ENCODE data around the gene ZNF326. TPM values are rescaled to one million over a fixed set of nuclear protein-coding genes. Genes with fewer than 3 reads are reported as not detected.
"Not testable (repeated sequence)": the region's sequence is repeated elsewhere in the genome, so short reads cannot be mapped to it uniquely, and the experiment has no call there.

ZNF326 gene
- total RNA-seq, 1 experiment from 2014 or later = 6.6 TPM

DNA sequence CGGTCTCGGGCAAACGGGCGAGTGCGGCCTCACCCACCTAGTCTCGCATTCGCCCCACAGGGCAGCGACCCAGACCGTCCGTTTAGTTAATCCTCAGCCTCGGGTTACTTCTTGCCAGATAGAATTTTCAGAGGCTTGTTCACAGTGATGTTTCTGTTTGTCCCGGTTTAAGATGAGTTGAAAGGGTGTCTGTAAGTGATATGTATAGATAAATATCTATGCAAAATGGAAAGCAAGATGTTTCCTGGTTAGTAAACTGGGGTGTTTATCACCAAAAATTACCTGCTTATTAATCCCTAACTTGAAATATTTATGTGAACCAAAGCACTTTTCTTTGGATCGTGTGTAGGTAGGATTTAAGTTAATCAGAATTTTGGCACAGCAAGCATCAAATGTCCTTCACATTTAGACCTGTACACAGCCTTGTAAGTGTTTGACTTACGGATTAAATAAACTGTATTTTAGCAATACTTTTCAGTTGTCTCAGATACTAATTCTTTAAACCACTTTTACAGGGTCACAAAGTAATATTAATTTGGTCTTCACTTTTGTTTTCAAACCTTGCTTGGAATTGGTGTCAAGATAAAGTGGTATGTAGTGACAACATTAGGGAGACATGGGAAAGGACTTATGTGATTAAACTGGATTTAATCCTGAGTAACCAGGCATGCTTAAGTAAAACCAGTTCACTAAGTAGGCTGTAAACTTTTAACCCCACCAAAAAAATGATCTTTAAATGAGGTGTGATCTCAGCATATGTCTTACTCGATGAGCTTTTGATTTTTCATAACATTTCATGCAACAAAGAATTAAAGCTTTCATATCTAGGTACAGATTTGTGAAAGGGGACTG, 914 bp downstream of the ZNF326 start:
- DNase-seq (ENCODE audit: extremely low read depth, low read depth) = no peak

DNA sequence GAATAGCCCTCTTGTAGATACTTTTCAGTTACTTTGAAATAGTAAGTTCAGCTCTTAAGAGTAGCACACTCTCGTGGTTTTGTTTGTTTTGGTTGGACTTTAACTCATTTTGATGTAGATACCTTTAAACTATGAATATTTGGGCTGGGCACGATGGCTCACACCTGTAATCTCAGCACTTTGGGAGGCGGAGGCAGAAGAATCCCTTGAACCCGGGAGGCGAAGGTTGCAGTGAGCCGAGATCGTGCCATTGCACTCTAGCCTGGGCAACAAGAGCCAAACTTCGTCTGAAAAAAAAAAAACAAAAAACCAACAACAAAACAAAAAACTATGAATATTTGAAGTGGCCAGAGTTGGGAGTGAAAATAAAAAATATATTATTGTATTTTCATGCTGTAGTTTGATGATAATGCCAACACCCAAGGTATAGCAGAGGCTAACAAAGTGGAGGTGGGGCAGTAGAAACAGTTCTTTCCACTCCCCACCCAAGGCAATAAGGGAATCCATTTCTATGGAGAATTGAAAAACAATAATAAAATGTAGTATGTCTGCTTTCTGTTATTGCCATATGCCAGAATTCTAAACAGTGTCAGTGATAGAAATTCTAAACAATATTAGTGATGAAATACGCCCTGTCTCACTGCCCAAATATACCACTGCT, 1.7 kb downstream of the ZNF326 start:
- no peak for DNase-seq (ENCODE audit: extremely low read depth, low read depth)

DNA sequence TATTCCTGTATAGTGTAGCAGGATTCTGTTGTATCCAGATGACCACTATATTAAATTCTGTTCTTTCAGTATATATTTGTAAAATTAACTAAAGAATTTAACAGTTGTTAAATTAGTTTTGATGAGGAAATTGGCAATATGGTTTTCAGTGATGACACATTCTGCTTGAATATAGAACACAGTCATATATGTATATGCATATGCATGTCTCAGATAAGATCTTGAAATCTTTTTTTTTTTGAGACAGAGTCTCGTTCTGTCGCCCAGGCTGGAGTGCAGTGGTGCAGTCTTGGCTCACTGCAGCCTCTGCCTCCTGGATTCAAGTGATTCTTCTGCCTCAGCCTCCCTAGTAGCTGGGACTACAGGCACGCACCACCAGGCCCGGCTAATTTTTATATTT, 2.2 kb downstream of the ZNF326 start:
- not testable (repeated sequence) for DNase-seq (ENCODE audit: extremely low read depth, low read depth)

DNA sequence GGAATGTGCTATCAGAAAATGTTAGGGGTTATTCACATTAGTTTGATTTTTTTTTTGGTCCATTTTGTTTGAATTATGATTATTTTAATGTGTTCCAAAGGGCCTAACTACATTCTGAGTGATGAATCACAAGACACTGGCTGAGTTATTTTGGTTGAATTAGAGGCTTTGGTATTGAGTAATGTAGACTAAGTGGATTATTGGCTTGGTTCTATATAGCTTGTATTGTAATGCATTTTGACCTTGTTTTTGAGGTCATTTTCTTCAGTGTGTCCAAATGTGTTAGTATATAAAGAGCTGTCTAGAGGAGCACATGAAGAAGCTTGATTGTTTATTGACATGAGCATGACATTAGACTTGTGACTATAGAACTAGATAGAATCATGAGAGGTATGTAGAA, 3.4 kb downstream of the ZNF326 start:
- no peak for DNase-seq (ENCODE audit: extremely low read depth, low read depth)

DNA sequence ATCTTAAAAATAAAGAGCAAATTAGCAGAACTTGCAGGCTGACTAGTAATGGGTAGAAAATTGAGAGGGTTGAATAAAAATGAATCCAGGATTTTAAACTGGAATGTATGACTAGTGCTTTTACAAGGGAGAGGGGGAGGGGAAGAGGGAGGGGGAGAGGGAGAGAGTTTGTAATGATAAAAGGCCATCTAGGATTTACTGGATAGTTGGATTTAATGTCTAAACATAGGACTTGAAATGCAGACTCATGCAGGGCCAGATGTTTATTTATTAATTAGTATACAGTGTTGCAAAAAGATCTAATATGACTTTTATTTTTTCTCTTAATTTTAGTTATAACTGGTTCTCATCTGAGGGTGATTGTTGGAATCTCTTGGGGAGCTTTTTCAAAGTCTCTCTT, 4.3 kb downstream of the ZNF326 start:
- no peak for DNase-seq (ENCODE audit: extremely low read depth, low read depth)

DNA sequence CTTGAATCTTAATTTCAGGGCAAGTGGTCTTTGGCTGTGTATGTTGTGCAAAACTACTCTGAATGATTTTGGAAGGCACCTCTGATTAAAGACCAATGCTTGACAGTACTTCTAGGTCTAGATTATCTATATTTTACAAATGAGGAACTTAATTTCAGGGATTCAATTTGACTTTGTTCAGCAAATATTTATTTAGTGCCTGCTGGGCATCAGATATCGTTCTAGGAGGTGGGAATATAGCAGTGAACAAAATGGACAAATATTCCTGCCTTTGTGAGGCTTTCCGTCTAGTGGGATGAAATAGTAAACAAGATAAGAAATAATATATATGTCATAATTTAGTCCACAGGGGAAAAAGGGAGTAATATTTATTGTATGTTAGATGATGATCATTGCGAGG, 4.7 kb downstream of the ZNF326 start:
- DNase-seq (ENCODE audit: extremely low read depth, low read depth) = no peak

DNA sequence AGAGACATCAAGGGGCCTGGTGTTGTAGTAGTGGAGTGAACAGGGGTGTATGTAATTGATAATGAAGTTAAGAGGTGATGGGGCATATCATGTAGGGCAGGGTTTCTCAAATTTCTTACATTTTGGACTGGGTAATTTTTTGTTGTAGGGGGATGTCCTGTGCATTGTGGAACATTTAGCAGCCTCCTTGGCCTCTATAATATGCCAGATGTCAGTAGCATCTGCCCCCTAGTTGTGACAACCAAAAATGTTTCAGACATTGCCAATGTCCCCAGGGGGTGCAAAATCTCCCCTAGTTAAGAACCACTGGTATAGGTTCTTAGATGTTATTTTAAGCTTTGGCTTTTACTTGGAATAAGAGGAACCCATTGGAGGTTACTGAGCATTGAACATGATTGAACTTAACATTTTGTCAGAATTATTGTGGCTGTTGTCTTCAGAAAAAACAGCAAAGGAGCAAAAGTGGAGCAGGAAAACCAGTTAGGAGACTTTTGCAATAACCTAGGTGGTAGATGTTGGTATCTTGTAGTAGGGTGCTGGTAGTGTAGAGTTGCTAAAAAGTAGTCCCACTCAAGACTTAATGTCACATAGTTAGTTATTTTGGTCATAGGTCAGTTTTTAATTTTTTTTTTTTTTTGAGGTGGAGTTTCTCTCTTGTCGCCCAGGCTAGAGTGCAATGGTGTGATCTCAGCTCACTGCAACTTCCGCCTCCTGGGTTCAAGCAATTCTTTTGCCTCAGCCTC, 6.2 kb downstream of the ZNF326 start:
- no peak for DNase-seq (ENCODE audit: extremely low read depth, low read depth)

DNA sequence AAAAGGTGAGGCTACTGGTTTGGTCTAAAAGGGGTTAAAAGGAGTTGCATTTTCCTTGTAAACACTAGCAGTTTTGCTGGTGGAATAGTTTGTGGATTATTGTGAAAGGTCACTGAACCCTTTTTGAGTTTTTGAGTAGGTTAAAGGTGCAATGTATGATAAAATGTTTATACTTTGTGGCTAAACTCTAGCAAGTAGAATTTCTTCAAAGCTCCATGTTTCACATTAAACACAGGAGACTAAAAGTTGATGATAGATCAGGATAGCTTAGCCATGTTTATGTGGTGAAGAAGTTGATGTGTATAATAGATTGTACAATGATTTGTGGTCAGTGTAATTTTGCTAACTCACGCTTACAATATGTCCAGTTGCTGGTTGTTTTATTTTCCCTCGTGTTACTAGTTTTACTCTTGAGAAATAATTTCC, 13.1 kb downstream of the ZNF326 start:
- DNase-seq (ENCODE audit: extremely low read depth, low read depth) = no peak

DNA sequence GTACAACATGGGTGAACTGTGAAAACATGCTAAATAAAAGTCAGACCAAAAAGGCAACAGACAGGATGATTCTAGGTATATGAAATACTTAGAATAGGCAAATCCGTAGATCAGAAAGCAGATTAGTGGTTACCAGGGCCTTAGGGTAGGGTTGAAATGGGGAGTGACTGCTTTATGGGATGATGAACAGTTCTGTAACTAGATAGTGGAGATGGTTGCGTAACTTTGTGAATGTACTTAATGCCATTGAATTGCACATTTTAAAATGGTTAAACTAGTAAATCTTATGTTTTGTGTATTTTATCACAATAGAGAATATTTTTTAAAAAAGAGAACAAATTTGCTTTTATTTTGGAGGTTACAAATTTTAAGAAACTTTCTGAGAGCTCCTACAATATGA, 17.4 kb downstream of the ZNF326 start:
- no peak for DNase-seq (ENCODE audit: extremely low read depth, low read depth)

DNA sequence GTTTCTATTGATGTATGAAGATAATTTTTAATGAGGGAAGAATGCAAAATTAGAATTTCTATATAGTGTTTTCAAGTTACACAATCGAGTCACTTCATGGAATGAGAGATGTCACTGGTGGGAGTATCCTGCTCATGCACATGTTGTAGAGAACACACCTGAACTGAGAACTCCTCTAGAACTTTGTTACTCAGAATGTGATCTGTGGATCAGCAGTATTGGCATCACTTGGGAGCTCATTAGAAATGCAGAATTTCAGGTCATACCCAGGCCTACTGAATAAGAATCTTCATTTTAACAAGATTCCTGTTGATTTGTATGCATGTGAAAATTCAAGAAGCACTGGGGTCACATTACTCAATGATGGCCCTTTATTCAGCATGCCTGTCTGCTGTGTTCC, 28.8 kb downstream of the ZNF326 start:
- no peak for DNase-seq (ENCODE audit: extremely low read depth, low read depth)

DNA sequence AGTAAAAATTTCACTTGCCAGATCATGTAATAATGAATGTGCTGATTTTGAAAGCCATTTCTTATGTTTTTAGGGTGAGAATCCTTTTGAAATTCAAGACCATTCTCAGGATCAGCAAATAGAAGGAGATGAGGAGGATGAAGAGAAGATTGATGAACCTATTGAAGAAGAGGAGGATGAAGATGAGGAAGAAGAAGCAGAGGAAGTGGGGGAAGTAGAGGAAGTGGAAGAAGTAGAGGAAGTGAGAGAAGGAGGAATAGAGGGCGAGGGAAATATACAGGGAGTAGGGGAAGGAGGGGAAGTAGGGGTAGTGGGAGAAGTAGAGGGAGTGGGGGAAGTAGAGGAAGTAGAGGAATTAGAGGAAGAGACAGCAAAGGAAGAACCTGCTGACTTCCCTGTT, 32.4 kb downstream of the ZNF326 start:
- DNase-seq (ENCODE audit: extremely low read depth, low read depth) = no peak

DNA sequence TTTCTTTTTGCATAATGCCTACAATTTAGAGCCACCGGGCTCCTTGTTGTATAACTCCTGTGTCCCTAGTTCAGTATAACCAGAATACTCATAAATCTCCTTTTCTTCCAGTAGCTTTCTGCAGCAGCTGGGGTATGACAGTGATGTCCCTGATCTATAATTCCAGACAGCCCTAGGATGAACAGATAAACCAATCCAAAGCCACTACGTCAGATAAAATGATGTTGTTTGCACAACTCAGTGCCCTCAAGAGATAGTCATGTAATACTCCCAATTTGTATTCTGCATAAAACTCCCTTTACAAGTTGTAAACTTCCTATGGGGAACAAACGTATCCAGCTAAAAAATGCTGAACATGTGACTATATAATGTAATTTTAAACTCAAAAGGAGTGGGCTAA, 44.7 kb downstream of the ZNF326 start:
- DNase-seq (ENCODE audit: extremely low read depth, low read depth) = no peak

DNA sequence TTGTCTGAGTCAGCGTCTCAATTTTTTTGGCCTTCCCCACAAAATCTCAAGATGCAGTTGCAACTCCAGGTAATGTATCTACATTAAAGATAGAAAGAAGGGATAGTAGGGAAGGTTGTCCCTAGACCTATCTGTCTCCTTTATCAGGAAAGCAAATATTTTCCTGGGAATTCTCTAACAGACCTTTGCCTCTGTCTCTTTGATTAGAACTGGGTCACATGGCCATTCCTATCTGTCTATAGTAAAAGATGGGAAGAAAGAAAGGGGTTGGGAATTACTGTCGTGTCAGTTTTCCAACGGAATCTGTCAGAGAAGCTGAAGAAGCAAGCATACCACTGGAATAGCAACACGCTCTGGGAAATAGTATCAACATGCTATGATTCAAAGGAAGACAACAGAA, 48.7 kb downstream of the ZNF326 start:
- no peak for DNase-seq (ENCODE audit: extremely low read depth, low read depth)

DNA sequence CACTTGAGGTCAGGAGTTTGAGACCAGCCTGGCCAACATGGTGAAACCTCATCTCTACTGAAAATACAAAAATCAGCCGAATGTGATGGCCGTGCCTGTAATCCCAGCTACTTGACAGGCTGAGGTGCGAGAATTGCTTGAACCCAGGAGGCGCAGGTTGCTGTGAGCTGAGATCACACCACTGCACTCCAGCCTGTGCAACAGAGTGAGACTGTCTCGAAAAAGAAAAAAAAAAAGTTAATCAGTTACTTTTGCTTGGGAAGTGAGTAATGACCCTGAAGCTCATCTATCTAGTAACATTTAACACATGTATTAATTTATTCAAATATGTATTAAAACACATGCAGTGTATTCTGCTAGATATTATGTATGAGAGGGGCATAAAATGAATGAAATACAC, 49.4 kb downstream of the ZNF326 start:
- no peak for DNase-seq (ENCODE audit: extremely low read depth, low read depth)

DNA sequence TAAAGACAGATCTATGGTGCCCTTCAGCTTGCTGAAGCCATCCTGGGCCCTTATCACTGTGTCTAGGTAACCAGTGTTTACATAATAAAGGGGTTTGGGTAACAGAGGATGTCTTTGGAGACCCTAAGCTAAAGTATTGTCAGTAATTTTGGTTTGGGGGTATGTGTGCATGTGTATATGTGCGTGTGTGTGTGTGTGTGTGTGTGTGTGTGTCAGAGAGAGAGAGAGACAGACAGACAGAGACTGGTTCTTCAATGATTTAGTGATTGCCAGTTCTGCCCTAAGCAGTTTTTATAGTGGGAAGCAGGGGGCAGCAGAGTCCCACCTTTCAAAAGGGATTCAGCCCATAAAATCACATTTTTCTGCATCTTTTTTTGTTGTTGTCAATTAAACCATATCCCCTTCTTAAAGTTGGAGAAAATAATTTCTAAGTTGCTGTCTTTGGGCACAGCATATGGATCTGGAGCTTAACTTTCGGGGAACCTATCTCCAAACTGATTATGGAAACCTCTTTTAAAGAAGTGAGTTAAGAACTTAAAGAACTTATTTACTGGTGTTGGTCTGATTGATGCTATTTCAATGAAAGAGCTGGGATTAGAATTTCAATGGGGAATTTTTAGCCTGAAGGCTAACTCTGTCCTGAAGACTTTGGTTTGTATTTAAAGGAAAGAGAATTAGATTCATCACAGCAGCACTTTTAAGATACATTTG, 51.1 kb downstream of the ZNF326 start:
- DNase-seq (ENCODE audit: extremely low read depth, low read depth) = peak; percentile 3

DNA sequence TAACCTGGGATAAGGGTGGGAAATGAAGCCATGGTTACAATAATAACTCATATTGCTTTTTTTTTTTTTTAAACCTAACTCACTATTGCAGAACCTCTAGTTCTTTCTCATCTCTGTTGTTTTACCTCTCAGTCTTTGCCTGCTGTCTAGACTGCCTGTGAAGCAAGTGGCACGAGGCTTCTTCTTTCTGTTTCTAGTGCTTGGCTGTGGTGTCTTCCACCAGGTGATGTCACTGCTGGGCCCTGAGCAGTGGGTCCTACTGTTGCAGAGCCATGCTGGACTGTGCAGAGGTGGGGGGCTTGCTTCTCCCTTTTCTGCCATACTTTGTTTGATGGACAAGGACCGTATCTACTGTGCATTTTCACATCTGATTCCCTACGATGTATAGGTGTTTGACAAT, 51.7 kb downstream of the ZNF326 start:
- DNase-seq (ENCODE audit: extremely low read depth, low read depth) = no peak

DNA sequence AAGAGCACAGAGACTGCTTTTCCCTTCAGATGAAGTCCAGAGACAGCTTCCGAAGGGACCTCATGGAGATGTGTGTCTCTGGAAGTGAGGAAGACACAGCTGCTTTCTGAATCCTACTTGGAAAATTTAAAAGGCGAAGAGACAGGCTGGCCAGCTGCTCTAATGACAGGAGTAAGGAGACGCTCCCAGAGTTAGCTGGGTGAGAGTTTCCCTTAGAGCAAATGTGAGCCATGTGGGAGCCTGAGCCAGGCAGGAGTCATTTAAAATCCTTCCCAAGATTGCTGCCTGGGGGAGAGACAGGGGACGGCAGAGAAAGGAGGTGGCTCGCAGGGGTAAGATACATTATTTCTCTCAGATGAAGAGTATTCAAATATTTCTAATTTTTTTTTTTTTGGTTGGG, 53.1 kb downstream of the ZNF326 start:
- no peak for DNase-seq (ENCODE audit: extremely low read depth, low read depth)

DNA sequence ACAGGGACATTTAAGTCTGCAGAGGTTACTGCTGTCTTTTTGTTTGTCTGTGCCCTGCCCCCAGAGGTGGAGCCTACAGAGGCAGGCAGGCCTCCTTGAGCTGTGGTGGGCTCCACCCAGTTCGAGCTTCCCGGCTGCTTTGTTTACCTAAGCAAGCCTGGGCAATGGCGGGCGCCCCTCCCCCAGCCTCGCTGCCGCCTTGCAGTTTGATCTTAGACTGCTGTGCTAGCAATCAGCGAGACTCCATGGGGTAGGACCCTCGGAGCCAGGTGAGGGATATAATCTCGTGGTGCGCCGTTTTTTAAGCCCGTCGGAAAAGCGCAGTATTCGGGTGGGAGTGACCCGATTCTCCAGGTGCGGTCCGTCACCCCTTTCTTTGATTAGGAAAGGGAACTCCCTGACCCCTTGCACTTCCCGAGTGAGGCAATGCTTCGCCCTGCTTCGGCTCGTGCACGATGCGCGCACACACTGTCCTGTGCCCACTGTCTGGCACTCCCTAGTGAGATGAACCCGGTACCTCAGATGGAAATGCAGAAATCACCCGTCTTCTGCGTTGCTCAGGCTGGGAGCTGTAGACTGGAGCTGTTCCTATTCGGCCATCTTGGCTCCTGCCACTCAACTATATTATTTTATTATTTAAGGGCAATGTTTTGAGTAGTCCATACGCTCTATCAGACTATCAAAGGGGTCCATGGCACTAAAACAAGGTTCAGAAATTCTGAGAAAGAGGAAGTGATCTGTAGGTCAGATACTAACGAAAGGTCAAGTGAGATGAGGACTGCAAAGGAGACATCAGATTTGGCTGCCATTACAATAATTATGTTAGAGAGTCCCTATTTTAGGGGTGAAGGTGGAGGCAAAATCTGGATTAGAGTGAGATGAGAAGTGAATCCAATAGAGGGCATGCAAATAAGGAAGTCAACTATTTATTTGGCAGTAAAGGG, 68.1 kb downstream of the ZNF326 start:
- DNase-seq (ENCODE audit: extremely low read depth, low read depth) = not testable (repeated sequence)

DNA sequence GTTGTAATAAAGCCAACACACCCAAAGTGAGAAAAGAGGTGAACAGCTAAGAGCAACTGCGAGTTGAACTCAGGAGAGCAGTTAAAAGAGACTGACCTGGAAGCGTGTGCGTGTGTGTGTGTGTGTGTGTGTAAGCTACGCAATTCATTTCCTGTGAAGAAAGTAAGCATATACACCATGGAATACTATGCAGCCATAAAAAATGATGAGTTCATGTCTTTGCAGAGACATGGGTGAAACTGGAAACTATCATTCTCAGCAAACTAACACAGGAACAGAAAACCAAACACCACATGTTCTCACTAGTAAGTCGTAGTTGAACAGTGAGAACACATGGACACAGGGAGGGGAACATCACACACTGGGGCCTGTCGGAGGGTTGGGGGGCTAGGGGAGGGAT, 69.2 kb downstream of the ZNF326 start:
- not testable (repeated sequence) for DNase-seq (ENCODE audit: extremely low read depth, low read depth)

Measured in NCI-H460 (cell line).